Ovary (tissue), 3 donors: ENCODE measurements around the gene CSNK2A2.

Experiments used
- POLR2A ChIP-seq: fragments of 450-650 bp; IDR thresholded peaks from one replicate; pipeline ENCODE4 v1.6.1; 2017; ENCODE audit warnings: antibody characterized with exemption, mild to moderate bottlenecking, moderate library complexity
- TF ChIP-seq, protein P1 (sequence below), 3 donors: fragments of 450-650 bp in 2 of 3; fragments of 200-600 bp in 1 of 3; IDR thresholded peaks; one replicate each; pipeline versions ENCODE4 v1.5.1 to v1.8.0; 2016 to 2022; ENCODE audit warnings: antibody characterized with exemption in 3 of 3, mild to moderate bottlenecking in 1 of 3
- donor health status: DM: no; HTN: no; CAD: no.

DNA sequence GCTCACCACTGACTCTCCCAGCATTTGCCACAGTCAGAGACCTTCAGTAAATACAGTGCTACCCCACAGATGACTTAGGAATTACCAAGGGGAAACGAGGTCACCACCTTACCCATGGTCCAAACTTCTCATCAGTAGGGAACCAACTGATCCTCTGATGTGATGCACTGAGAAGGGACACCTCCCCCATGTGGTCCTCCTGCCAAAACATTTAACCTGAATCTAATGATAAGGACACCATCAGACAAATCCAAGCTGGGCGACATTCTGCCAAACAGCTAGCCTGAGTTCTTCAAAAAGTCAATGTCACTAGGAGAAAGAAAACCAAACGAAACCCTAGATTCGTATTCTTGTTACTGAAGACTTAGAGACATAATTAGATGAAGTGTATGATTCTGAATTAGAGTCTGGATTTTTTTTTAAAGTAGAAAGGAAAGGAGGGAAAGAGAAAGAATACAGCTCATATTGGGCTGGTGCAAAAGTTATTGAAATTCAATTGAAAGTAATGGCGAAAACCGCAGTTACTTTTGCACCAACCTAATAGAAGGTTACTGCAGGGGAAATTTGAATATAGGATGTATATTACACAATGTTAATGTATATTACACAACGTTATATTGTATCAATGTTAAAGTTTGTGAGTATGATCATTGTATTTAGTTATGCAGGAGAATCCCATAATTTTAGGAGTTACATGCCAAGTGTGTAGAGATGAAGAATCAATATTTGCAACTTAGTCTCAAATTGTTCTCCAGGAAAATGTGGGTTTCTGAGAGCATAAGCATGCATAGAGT lies 2.3 kb upstream of the CSNK2A2 start:
- no peak for TF ChIP-seq POLR2A
- TF ChIP-seq, protein P1, sequence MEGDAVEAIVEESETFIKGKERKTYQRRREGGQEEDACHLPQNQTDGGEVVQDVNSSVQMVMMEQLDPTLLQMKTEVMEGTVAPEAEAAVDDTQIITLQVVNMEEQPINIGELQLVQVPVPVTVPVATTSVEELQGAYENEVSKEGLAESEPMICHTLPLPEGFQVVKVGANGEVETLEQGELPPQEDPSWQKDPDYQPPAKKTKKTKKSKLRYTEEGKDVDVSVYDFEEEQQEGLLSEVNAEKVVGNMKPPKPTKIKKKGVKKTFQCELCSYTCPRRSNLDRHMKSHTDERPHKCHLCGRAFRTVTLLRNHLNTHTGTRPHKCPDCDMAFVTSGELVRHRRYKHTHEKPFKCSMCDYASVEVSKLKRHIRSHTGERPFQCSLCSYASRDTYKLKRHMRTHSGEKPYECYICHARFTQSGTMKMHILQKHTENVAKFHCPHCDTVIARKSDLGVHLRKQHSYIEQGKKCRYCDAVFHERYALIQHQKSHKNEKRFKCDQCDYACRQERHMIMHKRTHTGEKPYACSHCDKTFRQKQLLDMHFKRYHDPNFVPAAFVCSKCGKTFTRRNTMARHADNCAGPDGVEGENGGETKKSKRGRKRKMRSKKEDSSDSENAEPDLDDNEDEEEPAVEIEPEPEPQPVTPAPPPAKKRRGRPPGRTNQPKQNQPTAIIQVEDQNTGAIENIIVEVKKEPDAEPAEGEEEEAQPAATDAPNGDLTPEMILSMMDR (IDR thresholded peaks at IDR 0.05) = no peak
